ENCODE data around the gene XPO5. TPM values are rescaled to one million over a fixed set of nuclear protein-coding genes. Genes with fewer than 3 reads are reported as not detected.

Gene XPO5
- total and polyA plus RNA-seq, 2 experiments from 2014 or later = 18.8 to 27.6 TPM

DNA sequence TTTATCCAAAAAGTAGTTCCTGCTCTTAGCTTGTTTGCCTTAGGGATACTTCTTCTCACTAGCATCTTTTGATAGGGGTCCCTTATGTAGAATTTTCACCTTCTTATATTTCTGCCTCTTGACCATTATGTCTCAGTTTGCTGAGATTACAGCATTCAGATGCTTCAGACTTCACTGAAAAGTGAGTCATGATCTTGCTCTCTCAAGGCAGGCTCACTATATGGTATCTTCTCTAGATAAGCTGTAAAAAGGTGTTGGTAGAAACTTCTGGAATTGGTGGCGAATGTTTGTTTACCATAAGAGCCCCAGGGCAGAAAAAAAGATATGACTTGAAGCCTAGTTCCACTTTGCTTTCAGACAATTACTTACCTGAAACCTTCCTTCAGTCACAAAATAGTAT is 33.6 kb upstream of the XPO5 start:
- DNase-seq = peak; percentile 53
- no peak overlapping the region for H3K27ac ChIP-seq
- H3K36me3 ChIP-seq (ENCODE audit: low read depth) = peaks cover 58% of the 10 kb centered on the region

DNA sequence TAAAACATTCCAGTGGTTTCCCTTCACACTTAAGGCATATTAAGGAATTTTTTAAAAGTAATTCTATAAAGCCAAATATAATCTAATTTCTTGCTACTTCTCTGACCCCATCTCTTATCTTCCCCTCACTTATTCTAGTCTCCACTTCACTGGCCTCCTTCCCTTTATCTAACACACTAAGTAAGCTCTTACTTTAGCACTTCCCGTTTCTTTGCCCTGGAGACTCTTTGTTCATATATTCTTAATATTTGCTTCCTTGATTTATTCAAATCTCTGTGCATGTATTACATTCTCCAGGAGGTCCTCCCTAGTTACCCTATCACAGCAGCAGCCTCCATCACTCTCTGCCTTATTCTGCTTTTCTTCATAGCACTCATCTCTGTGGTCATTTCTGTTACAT is 33.0 kb upstream of the XPO5 start:
- no peak for DNase-seq
- H3K27ac ChIP-seq = 0 out of 2 replicates have a peak overlapping the region, but pooled peaks have one; percentile 22
- no peak for TF ChIP-seq EZH2phosphoT487 (IDR thresholded peaks at IDR 0.05; ENCODE audit: insufficient read depth, low read depth)
- no peak for TF ChIP-seq EZH2 (IDR thresholded peaks at IDR 0.05; ENCODE audit: insufficient read depth, poor library complexity, severe bottlenecking)
- H3K4me2 ChIP-seq (ENCODE audit: unreplicated experiment) = no peak overlapping the region
- peaks cover 19% of the 10 kb centered on the region for H3K4me1 ChIP-seq (ENCODE audit: insufficient read depth)
- peaks cover 54% of the 10 kb centered on the region for H3K36me3 ChIP-seq (ENCODE audit: low read depth)
- H3K4me3 ChIP-seq = no peak overlapping the region
- no peaks in the 10 kb centered on the region for H3K27me3 ChIP-seq (replicated peaks; ENCODE audit: insufficient read depth)
- WGBS, 2 experiments (ENCODE audit: low coverage in 1 of 2, low lambda C conversion rate in 2 of 2, missing lambda C conversion rate in 2 of 2) = 96 to 100% methylated on average over 1 of the region's 1 CpG
- 0 out of 2 replicates have a peak overlapping the region, but pooled peaks have one; percentile 33 for H3K9ac ChIP-seq
- no peak overlapping the region for H2AFZ ChIP-seq
- peaks cover 68% of the 10 kb centered on the region for H3F3A ChIP-seq (ENCODE audit: insufficient read depth)
- no peaks in the 10 kb centered on the region for H3K9me3 ChIP-seq (ENCODE audit: low read depth)
- H3K79me2 ChIP-seq (ENCODE audit: insufficient read depth) = peaks cover 3% of the 10 kb centered on the region; the same call in 1 of the 2 replicates
- in situ Hi-C loops (cut with MboI) = no loop called here
- no peaks in the 10 kb centered on the region for H4K20me1 ChIP-seq (ENCODE audit: insufficient read depth)
- H3K9me2 ChIP-seq (ENCODE audit: insufficient read depth) = no peaks in the 10 kb centered on the region

More for the DNA sequence above, 33.6 kb upstream of the XPO5 start:
- H3K79me2 ChIP-seq (ENCODE audit: insufficient read depth) = peaks cover 3% of the 10 kb centered on the region; the same call in 1 of the 2 replicates
- TF ChIP-seq EZH2phosphoT487 (IDR thresholded peaks at IDR 0.05; ENCODE audit: insufficient read depth, low read depth) = no peak
- TF ChIP-seq EZH2 (IDR thresholded peaks at IDR 0.05; ENCODE audit: insufficient read depth, poor library complexity, severe bottlenecking) = no peak
- H3K27me3 ChIP-seq (replicated peaks; ENCODE audit: insufficient read depth) = no peaks in the 10 kb centered on the region
- H2AFZ ChIP-seq = no peak overlapping the region
- peaks cover 13% of the 10 kb centered on the region for H3K4me1 ChIP-seq (ENCODE audit: insufficient read depth)
- in situ Hi-C loops (cut with MboI) = no loop called here
- no peak overlapping the region for H3K4me3 ChIP-seq
- WGBS, 2 experiments (ENCODE audit: low coverage in 1 of 2, low lambda C conversion rate in 2 of 2, missing lambda C conversion rate in 2 of 2) = 94 to 100% methylated on average over 1 of the region's 1 CpG
- H3K4me2 ChIP-seq (ENCODE audit: unreplicated experiment) = no peak overlapping the region
- no peak overlapping the region for H3K9ac ChIP-seq
- no peaks in the 10 kb centered on the region for H3K9me3 ChIP-seq (ENCODE audit: low read depth)
- H3F3A ChIP-seq (ENCODE audit: insufficient read depth) = peaks cover 66% of the 10 kb centered on the region
- H3K9me2 ChIP-seq (ENCODE audit: insufficient read depth) = no peaks in the 10 kb centered on the region
- H4K20me1 ChIP-seq (ENCODE audit: insufficient read depth) = no peaks in the 10 kb centered on the region

DNA sequence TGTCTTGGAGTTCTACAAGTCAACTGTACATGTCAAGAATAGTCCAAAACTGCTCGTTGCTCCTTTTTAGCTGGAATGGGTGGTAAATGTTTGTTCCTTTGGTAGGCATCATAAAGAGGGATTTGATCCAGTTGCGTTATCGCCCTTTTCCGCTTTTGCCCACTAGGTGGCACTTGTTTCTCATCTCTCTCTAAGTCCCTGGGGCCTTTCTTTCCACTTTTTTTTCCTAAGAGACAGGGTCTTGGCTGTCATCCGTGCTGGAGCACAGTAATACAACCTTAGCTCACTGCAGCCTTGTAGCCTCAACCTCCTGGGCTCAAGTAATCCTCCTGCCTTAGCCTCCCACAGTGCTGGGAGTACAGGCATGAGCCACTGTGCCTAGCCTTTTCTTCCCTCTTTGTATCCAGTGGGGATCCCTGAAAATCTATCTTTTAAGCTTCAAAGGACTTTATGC is 32.5 kb upstream of the XPO5 start:
- no peak overlapping the region for H3K4me2 ChIP-seq (ENCODE audit: unreplicated experiment)
- no peaks in the 10 kb centered on the region for H4K20me1 ChIP-seq (ENCODE audit: insufficient read depth)
- no peaks in the 10 kb centered on the region for H3K27me3 ChIP-seq (replicated peaks; ENCODE audit: insufficient read depth)
- H3K4me1 ChIP-seq (ENCODE audit: insufficient read depth) = peaks cover 18% of the 10 kb centered on the region
- peaks cover 54% of the 10 kb centered on the region for H3K36me3 ChIP-seq (ENCODE audit: low read depth)
- no peak overlapping the region for H3K4me3 ChIP-seq
- H3K9me3 ChIP-seq (ENCODE audit: low read depth) = no peaks in the 10 kb centered on the region
- 4% methylated on average over 5 of the region's 5 CpGs for WGBS, 2 experiments (ENCODE audit: low coverage in 1 of 2, low lambda C conversion rate in 2 of 2, missing lambda C conversion rate in 2 of 2)
- H3K79me2 ChIP-seq (ENCODE audit: insufficient read depth) = peaks cover 3% of the 10 kb centered on the region; the same call in 1 of the 2 replicates
- H3F3A ChIP-seq (ENCODE audit: insufficient read depth) = peaks cover 69% of the 10 kb centered on the region
- peak overlapping the region; percentile 33; the same call in 1 of the 2 replicates for H3K9ac ChIP-seq
- 0 out of 2 replicates have a peak overlapping the region, but pooled peaks have one; percentile 22 for H3K27ac ChIP-seq
- DNase-seq = peak; percentile 82
- no peak overlapping the region for H2AFZ ChIP-seq
- H3K9me2 ChIP-seq (ENCODE audit: insufficient read depth) = no peaks in the 10 kb centered on the region
- TF ChIP-seq EZH2phosphoT487 (IDR thresholded peaks at IDR 0.05; ENCODE audit: insufficient read depth, low read depth) (no peak), EZH2 (IDR thresholded peaks at IDR 0.05; ENCODE audit: insufficient read depth, poor library complexity, severe bottlenecking) (no peak)
- in situ Hi-C loops (cut with MboI) = no loop called here

DNA sequence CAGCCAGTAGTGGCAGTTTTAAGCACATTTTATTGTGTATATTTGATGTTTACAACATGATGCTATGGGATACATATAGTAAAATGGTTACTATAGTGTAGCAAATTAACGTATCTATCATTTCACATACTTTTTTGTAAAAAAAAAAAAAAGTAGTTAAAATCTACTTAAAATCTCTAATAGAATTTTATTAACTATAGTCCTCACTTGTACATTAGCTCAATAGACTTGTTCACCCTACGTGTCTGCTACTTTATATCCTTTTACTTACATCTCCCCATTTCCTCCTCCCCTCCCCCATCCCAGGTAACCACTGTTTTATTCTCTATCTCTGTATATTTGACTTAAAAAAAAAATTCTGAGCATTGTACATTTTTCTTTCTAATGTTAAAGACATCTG is 30.2 kb upstream of the XPO5 start:
- in situ Hi-C loops (cut with MboI) = no loop called here
- Histone ChIP-seq H3K4me1 (ENCODE audit: insufficient read depth) (peaks cover 11% of the 10 kb centered on the region), H3K27me3 (replicated peaks; ENCODE audit: insufficient read depth) (no peaks in the 10 kb centered on the region), H3K9me3 (ENCODE audit: low read depth) (no peaks in the 10 kb centered on the region), H2AFZ (no peak overlapping the region), H3K9me2 (ENCODE audit: insufficient read depth) (no peaks in the 10 kb centered on the region), H3K36me3 (ENCODE audit: low read depth) (peaks cover 43% of the 10 kb centered on the region), H3K4me2 (ENCODE audit: unreplicated experiment) (no peak overlapping the region), H3K9ac (no peak overlapping the region), H3K4me3 (no peak overlapping the region), H3K27ac (no peak overlapping the region), H4K20me1 (ENCODE audit: insufficient read depth) (no peaks in the 10 kb centered on the region), H3F3A (ENCODE audit: insufficient read depth) (peaks cover 64% of the 10 kb centered on the region), H3K79me2 (ENCODE audit: insufficient read depth) (peaks cover 3% of the 10 kb centered on the region; the same call in 1 of the 2 replicates)
- no peak for TF ChIP-seq EZH2 (IDR thresholded peaks at IDR 0.05; ENCODE audit: insufficient read depth, poor library complexity, severe bottlenecking)
- no peak for TF ChIP-seq EZH2phosphoT487 (IDR thresholded peaks at IDR 0.05; ENCODE audit: insufficient read depth, low read depth)
- WGBS, 2 experiments (ENCODE audit: low coverage in 1 of 2, low lambda C conversion rate in 2 of 2, missing lambda C conversion rate in 2 of 2) = 97 to 100% methylated on average over 2 of the region's 2 CpGs
- no peak for DNase-seq

Data from GM23248 (cell line).